Mucosa of rectum (tissue), 2 donors: ENCODE measurements around the gene DDX20.

Experiments used
- H3K27ac ChIP-seq, 2 donors: one replicate each; pipeline ENCODE4 v1.7.0; 2013; ENCODE audit warnings: inconsistent platforms in 2 of 2, low read depth in 2 of 2, low read length in 2 of 2
- H3K27me3 ChIP-seq, 2 donors: one replicate each; pipeline ENCODE4 v1.7.0; 2013; ENCODE audit warnings: low read length in 2 of 2; ENCODE audit not compliant: control insufficient read depth in 2 of 2, insufficient read depth in 2 of 2
- H3K36me3 ChIP-seq, 2 donors: one replicate each; pipeline ENCODE4 v1.7.0; 2013; ENCODE audit warnings: low read length in 2 of 2; ENCODE audit not compliant: control insufficient read depth in 2 of 2, insufficient read depth in 2 of 2
- H3K4me1 ChIP-seq, 2 donors: one replicate each; pipeline ENCODE4 v1.7.0; 2013; ENCODE audit warnings: low read length in 2 of 2, mild to moderate bottlenecking in 1 of 2; ENCODE audit not compliant: control insufficient read depth in 2 of 2, insufficient read depth in 2 of 2
- H3K4me3 ChIP-seq, 2 donors: one replicate each; pipeline ENCODE4 v1.7.0; 2013; ENCODE audit warnings: low read length in 2 of 2
- H3K9ac ChIP-seq, 2 donors: one replicate each; pipeline ENCODE4 v1.7.0; 2013; ENCODE audit warnings: low read length in 2 of 2, low read depth in 1 of 2, mild to moderate bottlenecking in 1 of 2
- H3K9me3 ChIP-seq, 2 donors: one replicate each; pipeline ENCODE4 v1.7.0; 2013; ENCODE audit warnings: low read length in 2 of 2; ENCODE audit not compliant: control insufficient read depth in 2 of 2
- donor health status: healthy.
- donor health status: Normal muscosa, but diverticular disease.

The DDX20 gene

DNA sequence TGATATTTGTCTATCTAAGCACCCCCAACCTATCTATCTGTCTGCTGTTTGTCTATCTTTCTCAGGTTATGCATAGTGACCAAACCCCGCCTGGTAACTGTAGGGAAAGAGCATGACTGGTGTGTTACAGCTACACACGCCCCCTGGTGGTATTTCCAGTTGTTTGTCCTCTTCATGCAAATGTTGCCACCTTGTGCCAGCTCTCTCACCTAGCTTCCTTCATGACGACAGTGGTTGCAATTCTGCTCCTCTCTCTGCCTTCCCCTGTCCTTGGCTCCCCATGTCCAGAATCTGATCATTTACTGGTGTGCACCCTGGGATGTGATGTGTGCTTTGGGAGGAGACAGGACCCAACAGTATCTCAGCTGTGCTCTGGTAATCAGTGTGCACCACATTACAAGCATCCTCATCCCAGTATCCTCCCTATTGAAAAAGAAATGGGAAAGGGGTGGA lies 8.4 kb upstream of the DDX20 start:
- no peaks in the 10 kb centered on the region for H3K36me3 ChIP-seq
- no peaks in the 10 kb centered on the region for H3K27me3 ChIP-seq
- no peak overlapping the region for H3K9ac ChIP-seq
- H3K4me1 ChIP-seq, result no peaks in the 10 kb centered on the region
- no peaks in the 10 kb centered on the region for H3K9me3 ChIP-seq
- H3K4me3 ChIP-seq, result no peak overlapping the region
- no peak overlapping the region for H3K27ac ChIP-seq

- H3K36me3 ChIP-seq, result no peaks in the 10 kb centered on the region
- H3K4me3 ChIP-seq, result no peak overlapping the region
- H3K4me1 ChIP-seq, result no peaks in the 10 kb centered on the region
- H3K9ac ChIP-seq, result no peak overlapping the region
- H3K9me3 ChIP-seq, result no peaks in the 10 kb centered on the region
- no peaks in the 10 kb centered on the region for H3K27me3 ChIP-seq
- H3K27ac ChIP-seq, result no peak overlapping the region
Observed at GRCh38 chr1:111747947-111748346, 7.8 kb upstream of the DDX20 start.

GRCh38 chr1:111749628-111750027 lies 6.1 kb upstream of the DDX20 start:
- H3K36me3 ChIP-seq, result no peaks in the 10 kb centered on the region
- H3K9ac ChIP-seq, result no peak overlapping the region
- H3K4me3 ChIP-seq, result no peak overlapping the region
- H3K27me3 ChIP-seq, result no peaks in the 10 kb centered on the region
- H3K9me3 ChIP-seq, result no peaks in the 10 kb centered on the region
- no peak overlapping the region for H3K27ac ChIP-seq
- H3K4me1 ChIP-seq, result peaks cover under 1 to 1% of the 10 kb centered on the region in 2 donors

GRCh38 chr1:111750856-111751255 lies 4.8 kb upstream of the DDX20 start:
- Histone ChIP-seq H3K4me3 (no peak overlapping the region), H3K4me1 (peaks cover 4 to 7% of the 10 kb centered on the region in 2 donors), H3K27me3 (no peaks in the 10 kb centered on the region), H3K36me3 (no peaks in the 10 kb centered on the region), H3K27ac (no peak overlapping the region), H3K9ac (no peak overlapping the region), H3K9me3 (no peaks in the 10 kb centered on the region)

GRCh38 chr1:111751906-111752575 lies 3.7 kb upstream of the DDX20 start:
- Histone ChIP-seq H3K36me3 (no peaks in the 10 kb centered on the region), H3K4me3 (no peak overlapping the region), H3K9ac (no peak overlapping the region), H3K27me3 (no peaks in the 10 kb centered on the region), H3K4me1 (peaks cover 10 to 14% of the 10 kb centered on the region in 2 donors), H3K9me3 (no peaks in the 10 kb centered on the region), H3K27ac (no peak overlapping the region)

GRCh38 chr1:111754984-111755330 lies 744 bp upstream of the DDX20 start:
- H3K36me3 ChIP-seq, result peaks cover under 1 to 1% of the 10 kb centered on the region in 2 donors
- peaks cover 10 to 14% of the 10 kb centered on the region in 2 donors for H3K4me1 ChIP-seq
- peak overlapping the region; percentile 91 to 93 for H3K9ac ChIP-seq
- H3K4me3 ChIP-seq, result peak overlapping the region; percentile 87 to 97
- peak overlapping the region; percentile 95 to 98 for H3K27ac ChIP-seq
- H3K27me3 ChIP-seq, result no peaks in the 10 kb centered on the region
- H3K9me3 ChIP-seq, result no peaks in the 10 kb centered on the region

- no peaks in the 10 kb centered on the region for H3K27me3 ChIP-seq
- peak overlapping the region; percentile 95 to 98 for H3K27ac ChIP-seq
- H3K9ac ChIP-seq, result peak overlapping the region; percentile 91 to 93
- H3K36me3 ChIP-seq, result peaks cover 11 to 12% of the 10 kb centered on the region in 2 donors
- no peaks in the 10 kb centered on the region for H3K9me3 ChIP-seq
- H3K4me1 ChIP-seq, result peaks cover 10 to 14% of the 10 kb centered on the region in 2 donors
- peak overlapping the region; percentile 87 to 97 for H3K4me3 ChIP-seq
Observed at GRCh38 chr1:111756124-111756513, 418 bp downstream of the DDX20 start.

GRCh38 chr1:111758373-111758772 lies 2.7 kb downstream of the DDX20 start:
- Histone ChIP-seq H3K27ac (no peak overlapping the region), H3K9me3 (no peaks in the 10 kb centered on the region), H3K4me3 (no peak overlapping the region), H3K9ac (no peak overlapping the region), H3K4me1 (peaks cover 10 to 14% of the 10 kb centered on the region in 2 donors), H3K27me3 (no peaks in the 10 kb centered on the region), H3K36me3 (peaks cover 21 to 28% of the 10 kb centered on the region in 2 donors)

DNA sequence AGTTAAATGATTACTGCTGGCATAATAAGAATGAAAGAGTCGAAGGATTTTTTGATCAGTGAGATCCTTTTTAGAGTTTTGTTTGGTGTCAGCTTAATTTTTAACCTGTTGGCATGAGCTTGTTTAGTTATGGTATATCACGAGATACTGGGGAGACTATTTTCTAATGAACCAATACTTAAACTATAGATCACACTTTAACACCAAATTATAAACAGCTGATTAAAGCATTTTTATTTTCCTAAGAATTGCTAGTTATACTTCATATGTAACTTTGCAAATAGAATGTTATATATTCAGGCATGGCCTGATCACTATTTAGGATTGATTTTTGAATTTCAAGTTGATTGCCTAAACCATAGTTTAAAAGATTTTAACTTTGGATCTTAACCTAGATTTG lies 6.0 kb downstream of the DDX20 start:
- H3K9ac ChIP-seq, result no peak overlapping the region
- no peak overlapping the region for H3K27ac ChIP-seq
- H3K36me3 ChIP-seq, result peaks cover 45% of the 10 kb centered on the region in 2 donors

DNA sequence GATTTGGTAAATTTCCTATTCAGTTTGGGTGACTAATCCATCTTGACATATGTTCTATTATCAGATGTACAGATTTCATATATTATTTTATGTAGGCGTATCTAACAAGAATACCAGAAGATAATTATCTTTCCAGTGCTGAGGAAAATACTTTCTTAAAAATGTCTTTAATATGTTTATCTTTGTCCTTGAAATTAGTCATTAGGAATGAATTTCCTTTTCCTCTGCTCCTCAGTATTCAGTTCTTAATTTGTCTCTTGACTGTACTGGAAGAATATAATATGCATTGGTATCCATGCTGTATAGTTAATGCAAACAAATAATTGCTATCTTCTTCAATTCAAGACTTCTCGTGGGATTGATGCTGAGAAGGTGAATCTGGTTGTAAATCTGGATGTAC lies 6.6 kb downstream of the DDX20 start:
- Histone ChIP-seq H3K27me3 (no peaks in the 10 kb centered on the region), H3K4me1 (no peaks in the 10 kb centered on the region), H3K4me3 (no peak overlapping the region), H3K36me3 (peaks cover 46 to 47% of the 10 kb centered on the region in 2 donors), H3K9me3 (no peaks in the 10 kb centered on the region), H3K27ac (no peak overlapping the region), H3K9ac (no peak overlapping the region)

More for the DNA sequence above, 6.0 kb downstream of the DDX20 start:
- Histone ChIP-seq H3K4me1 (peaks cover 2 to 3% of the 10 kb centered on the region in 2 donors), H3K4me3 (no peak overlapping the region), H3K9me3 (no peaks in the 10 kb centered on the region), H3K27me3 (no peaks in the 10 kb centered on the region)
